AG04450 (cell line): ENCODE measurements around the gene GRM5. TPM values are rescaled to one million over a fixed set of nuclear protein-coding genes. Genes with fewer than 3 reads are reported as not detected.

Experiments used
- CTCF ChIA-PET: fragments of 300-600, 350-600 bp; formaldehyde crosslinking; extraction: SDS; loops from one replicate; lab custom pipeline; 2022; ENCODE audit warnings: antibody characterized with exemption, inconsistent platforms; lab: Charles Lee
- POLR2A ChIA-PET: fragments of 350-600 bp; formaldehyde crosslinking; extraction: SDS; loops from one replicate; lab custom pipeline; 2021; ENCODE audit warnings: antibody characterized with exemption, inconsistent platforms; lab: Yijun Ruan, JAX
- DNase-seq: peaks from one replicate; pipeline ENCODE4 v3.0.0-alpha.2; 2011; ENCODE audit warnings: low read depth, low spot score
- H3K27ac ChIP-seq: one replicate; pipeline ENCODE4 v1.5.1; 2012; ENCODE audit warnings: low read depth, low read length, control low read depth
- H3K27me3 ChIP-seq: one replicate; pipeline ENCODE4 v1.6.0; 2012; ENCODE audit warnings: low read length; ENCODE audit not compliant: control insufficient read depth, insufficient read depth
- H3K4me3 ChIP-seq: 2 replicates; pipeline ENCODE4 v1.5.1; 2011; ENCODE audit warnings: mild to moderate bottlenecking, low read depth, low read length, control low read depth
- H3K9me3 ChIP-seq: 2 replicates; pipeline ENCODE4 v1.5.1; 2012; ENCODE audit warnings: low read length; ENCODE audit not compliant: control insufficient read depth, insufficient read depth
- CTCF ChIP-seq: IDR thresholded peaks from 2 replicates; pipeline ENCODE4 v1.5.1; 2011; ENCODE audit warnings: low read depth, low read length, control low read depth, inconsistent platforms
- polyA plus RNA-seq: library from polyadenylated mRNA; depleted of rRNA; stranded (reverse); fragments of >200 nt; gene quantifications from 2 replicates; pipeline ENCODE4 v1.2.3, GENCODE V29; 2011

The GRM5 gene
- polyA plus RNA-seq, 1 experiment = 0.01 TPM

- ChIA-PET CTCF (interaction anchor here (0.5 to 1.3 kb wide), 2 partner anchors 435 to 640 kb away, joined by 3 read pairs; no protein-coding TSS in a partner anchor), POLR2A (no interaction called here)
- Histone ChIP-seq H3K9me3 (no peaks in the 10 kb centered on the region), H3K27ac (no peak overlapping the region), H3K27me3 (no peaks in the 10 kb centered on the region), H3K4me3 (no peak overlapping the region)
- no peak for DNase-seq
- no peak for TF ChIP-seq CTCF
Measured at GRCh38 chr11:88656283-88656682, 409.5 kb downstream of the GRM5 start.

GRCh38 chr11:88655656-88656055 lies 410.1 kb downstream of the GRM5 start:
- Histone ChIP-seq H3K9me3 (no peaks in the 10 kb centered on the region), H3K4me3 (no peak overlapping the region), H3K27me3 (no peaks in the 10 kb centered on the region), H3K27ac (no peak overlapping the region)
- no peak for TF ChIP-seq CTCF
- DNase-seq = no peak
- ChIA-PET POLR2A (no interaction called here), CTCF (interaction anchor here (0.7 kb wide), 2 partner anchors 13 to 638 kb away, joined by 3 read pairs; no protein-coding TSS in a partner anchor)

GRCh38 chr11:88655196-88655595 lies 410.6 kb downstream of the GRM5 start:
- Histone ChIP-seq H3K27ac (no peak overlapping the region), H3K9me3 (no peaks in the 10 kb centered on the region), H3K27me3 (no peaks in the 10 kb centered on the region), H3K4me3 (no peak overlapping the region)
- ChIA-PET CTCF (interaction anchor here (0.7 kb wide), 2 partner anchors 14 to 638 kb away, joined by 3 read pairs; no protein-coding TSS in a partner anchor), POLR2A (no interaction called here)
- DNase-seq = no peak
- no peak for TF ChIP-seq CTCF

- Histone ChIP-seq H3K4me3 (no peak overlapping the region), H3K27me3 (no peaks in the 10 kb centered on the region), H3K9me3 (no peaks in the 10 kb centered on the region), H3K27ac (no peak overlapping the region)
- no peak for DNase-seq
- CTCF ChIA-PET = no interaction called here
- no peak for TF ChIP-seq CTCF
- POLR2A ChIA-PET = no interaction called here
Measured at GRCh38 chr11:88651556-88651955, 414.2 kb downstream of the GRM5 start.

GRCh38 chr11:88644724-88645123 lies 421.1 kb downstream of the GRM5 start:
- no peaks in the 10 kb centered on the region for H3K9me3 ChIP-seq
- TF ChIP-seq CTCF = no peak

More at GRCh38 chr11:88644724-88645123, 421.1 kb downstream of the GRM5 start:
- H3K27me3 ChIP-seq = no peaks in the 10 kb centered on the region
- CTCF ChIA-PET = no interaction called here
- POLR2A ChIA-PET = no interaction called here
- H3K27ac ChIP-seq = no peak overlapping the region
- no peak for DNase-seq
- no peak overlapping the region for H3K4me3 ChIP-seq
